ENCODE measurements around the gene MARCHF6.

GRCh38 chr5:10364186-10364689, 10.7 kb downstream of the MARCHF6 start:
- TF ChIP-seq CTCF (conservative IDR thresholded peaks at IDR 0.05; ENCODE audit: low read depth, low read length): peak; percentile 40
- no peak for TF ChIP-seq EZH2 (IDR thresholded peaks at IDR 0.05; ENCODE audit: borderline replicate concordance, low read depth, low read length, poor library complexity, severe bottlenecking)
